HEK293 (cell line): ENCODE data around the gene CPA4.

Source experiments
- MYNN ChIP-seq: fragments of 450-650 bp; formaldehyde crosslinking; IDR thresholded peaks from 2 replicates; pipeline ENCODE4 v1.5.1; 2016; ENCODE audit warnings: missing biosample characterization, missing genetic modification characterization, borderline replicate concordance
- ZIC2 ChIP-seq: fragments of 450-650 bp; formaldehyde crosslinking; IDR thresholded peaks from 2 replicates; pipeline ENCODE4 v1.5.1; 2016; ENCODE audit warnings: missing biosample characterization, missing genetic modification characterization
- ZNF510 ChIP-seq: fragments of 450-650 bp; formaldehyde crosslinking; IDR thresholded peaks from 2 replicates; pipeline ENCODE4 v1.5.1; 2018; ENCODE audit warnings: mild to moderate bottlenecking, missing genetic modification characterization, missing biosample characterization; ENCODE audit not compliant: insufficient replicate concordance
- TF ChIP-seq, protein P1 (sequence below): fragments of 450-650 bp; formaldehyde crosslinking; IDR thresholded peaks from 2 replicates; pipeline ENCODE4 v1.5.1; 2016; ENCODE audit warnings: missing biosample characterization, missing genetic modification characterization
- TF ChIP-seq, protein P2 (sequence below): fragments of 450-650 bp; formaldehyde crosslinking; IDR thresholded peaks from 2 replicates; pipeline ENCODE4 v1.5.1; 2016; ENCODE audit warnings: missing biosample characterization, missing genetic modification characterization
- TF ChIP-seq, protein P3 (sequence below): fragments of 450-650 bp; formaldehyde crosslinking; IDR thresholded peaks from 2 replicates; pipeline ENCODE4 v1.5.1; 2016; ENCODE audit warnings: missing biosample characterization, missing genetic modification characterization

DNA sequence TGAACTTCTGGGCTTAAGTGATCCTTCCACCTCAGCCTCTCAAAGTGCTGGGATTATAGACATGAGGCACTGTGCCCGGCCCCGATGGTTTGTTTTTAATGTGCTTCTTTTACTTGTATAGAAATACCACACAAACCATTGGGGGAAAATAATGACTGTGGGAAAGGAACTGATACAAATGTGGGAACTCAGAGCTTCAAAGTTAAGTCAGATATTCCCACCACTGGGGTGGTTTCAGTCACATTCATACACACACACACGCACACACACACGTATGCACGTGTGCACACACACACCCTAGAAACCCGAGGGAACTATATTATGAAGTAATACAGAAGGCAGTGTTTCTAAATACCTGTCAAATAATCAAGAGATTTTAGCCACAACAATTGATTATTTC, 17.0 kb downstream of the CPA4 start:
- TF ChIP-seq, protein P1, sequence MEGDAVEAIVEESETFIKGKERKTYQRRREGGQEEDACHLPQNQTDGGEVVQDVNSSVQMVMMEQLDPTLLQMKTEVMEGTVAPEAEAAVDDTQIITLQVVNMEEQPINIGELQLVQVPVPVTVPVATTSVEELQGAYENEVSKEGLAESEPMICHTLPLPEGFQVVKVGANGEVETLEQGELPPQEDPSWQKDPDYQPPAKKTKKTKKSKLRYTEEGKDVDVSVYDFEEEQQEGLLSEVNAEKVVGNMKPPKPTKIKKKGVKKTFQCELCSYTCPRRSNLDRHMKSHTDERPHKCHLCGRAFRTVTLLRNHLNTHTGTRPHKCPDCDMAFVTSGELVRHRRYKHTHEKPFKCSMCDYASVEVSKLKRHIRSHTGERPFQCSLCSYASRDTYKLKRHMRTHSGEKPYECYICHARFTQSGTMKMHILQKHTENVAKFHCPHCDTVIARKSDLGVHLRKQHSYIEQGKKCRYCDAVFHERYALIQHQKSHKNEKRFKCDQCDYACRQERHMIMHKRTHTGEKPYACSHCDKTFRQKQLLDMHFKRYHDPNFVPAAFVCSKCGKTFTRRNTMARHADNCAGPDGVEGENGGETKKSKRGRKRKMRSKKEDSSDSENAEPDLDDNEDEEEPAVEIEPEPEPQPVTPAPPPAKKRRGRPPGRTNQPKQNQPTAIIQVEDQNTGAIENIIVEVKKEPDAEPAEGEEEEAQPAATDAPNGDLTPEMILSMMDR (tag by site-specific recombination): no peak
- TF ChIP-seq MYNN (tag by site-specific recombination) (no peak), ZNF510 (tag by site-specific recombination) (no peak), ZIC2 (no peak)
- TF ChIP-seq, protein P2, sequence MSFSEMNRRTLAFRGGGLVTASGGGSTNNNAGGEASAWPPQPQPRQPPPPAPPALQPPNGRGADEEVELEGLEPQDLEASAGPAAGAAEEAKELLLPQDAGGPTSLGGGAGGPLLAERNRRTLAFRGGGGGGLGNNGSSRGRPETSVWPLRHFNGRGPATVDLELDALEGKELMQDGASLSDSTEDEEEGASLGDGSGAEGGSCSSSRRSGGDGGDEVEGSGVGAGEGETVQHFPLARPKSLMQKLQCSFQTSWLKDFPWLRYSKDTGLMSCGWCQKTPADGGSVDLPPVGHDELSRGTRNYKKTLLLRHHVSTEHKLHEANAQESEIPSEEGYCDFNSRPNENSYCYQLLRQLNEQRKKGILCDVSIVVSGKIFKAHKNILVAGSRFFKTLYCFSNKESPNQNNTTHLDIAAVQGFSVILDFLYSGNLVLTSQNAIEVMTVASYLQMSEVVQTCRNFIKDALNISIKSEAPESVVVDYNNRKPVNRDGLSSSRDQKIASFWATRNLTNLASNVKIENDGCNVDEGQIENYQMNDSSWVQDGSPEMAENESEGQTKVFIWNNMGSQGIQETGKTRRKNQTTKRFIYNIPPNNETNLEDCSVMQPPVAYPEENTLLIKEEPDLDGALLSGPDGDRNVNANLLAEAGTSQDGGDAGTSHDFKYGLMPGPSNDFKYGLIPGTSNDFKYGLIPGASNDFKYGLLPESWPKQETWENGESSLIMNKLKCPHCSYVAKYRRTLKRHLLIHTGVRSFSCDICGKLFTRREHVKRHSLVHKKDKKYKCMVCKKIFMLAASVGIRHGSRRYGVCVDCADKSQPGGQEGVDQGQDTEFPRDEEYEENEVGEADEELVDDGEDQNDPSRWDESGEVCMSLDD (tag by site-specific recombination): no peak
- TF ChIP-seq, protein P3, sequence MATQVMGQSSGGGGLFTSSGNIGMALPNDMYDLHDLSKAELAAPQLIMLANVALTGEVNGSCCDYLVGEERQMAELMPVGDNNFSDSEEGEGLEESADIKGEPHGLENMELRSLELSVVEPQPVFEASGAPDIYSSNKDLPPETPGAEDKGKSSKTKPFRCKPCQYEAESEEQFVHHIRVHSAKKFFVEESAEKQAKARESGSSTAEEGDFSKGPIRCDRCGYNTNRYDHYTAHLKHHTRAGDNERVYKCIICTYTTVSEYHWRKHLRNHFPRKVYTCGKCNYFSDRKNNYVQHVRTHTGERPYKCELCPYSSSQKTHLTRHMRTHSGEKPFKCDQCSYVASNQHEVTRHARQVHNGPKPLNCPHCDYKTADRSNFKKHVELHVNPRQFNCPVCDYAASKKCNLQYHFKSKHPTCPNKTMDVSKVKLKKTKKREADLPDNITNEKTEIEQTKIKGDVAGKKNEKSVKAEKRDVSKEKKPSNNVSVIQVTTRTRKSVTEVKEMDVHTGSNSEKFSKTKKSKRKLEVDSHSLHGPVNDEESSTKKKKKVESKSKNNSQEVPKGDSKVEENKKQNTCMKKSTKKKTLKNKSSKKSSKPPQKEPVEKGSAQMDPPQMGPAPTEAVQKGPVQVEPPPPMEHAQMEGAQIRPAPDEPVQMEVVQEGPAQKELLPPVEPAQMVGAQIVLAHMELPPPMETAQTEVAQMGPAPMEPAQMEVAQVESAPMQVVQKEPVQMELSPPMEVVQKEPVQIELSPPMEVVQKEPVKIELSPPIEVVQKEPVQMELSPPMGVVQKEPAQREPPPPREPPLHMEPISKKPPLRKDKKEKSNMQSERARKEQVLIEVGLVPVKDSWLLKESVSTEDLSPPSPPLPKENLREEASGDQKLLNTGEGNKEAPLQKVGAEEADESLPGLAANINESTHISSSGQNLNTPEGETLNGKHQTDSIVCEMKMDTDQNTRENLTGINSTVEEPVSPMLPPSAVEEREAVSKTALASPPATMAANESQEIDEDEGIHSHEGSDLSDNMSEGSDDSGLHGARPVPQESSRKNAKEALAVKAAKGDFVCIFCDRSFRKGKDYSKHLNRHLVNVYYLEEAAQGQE: no peak
